GM21717 (cell line): ENCODE results near the gene PPP1R2.
A peak's percentile ranks its signal among the peaks of the same experiment; 100 is the strongest.

ENCODE experiments used
- ATAC-seq: cut with Tn5 transposase; IDR thresholded peaks from one replicate; pipeline ENCODE4 v1.9.1; 2021; ENCODE audit warnings: mild to moderate bottlenecking, moderate library complexity; ENCODE audit not compliant: unreplicated experiment

The PPP1R2 gene

GRCh38 chr3:195568630-195569029 is 25.5 kb upstream of the PPP1R2 start:
- ATAC-seq = no peak

- ATAC-seq = no peak
Observed at GRCh38 chr3:195566797-195567196, 23.7 kb upstream of the PPP1R2 start.

- ATAC-seq = no peak
Observed at GRCh38 chr3:195565716-195566115, 22.6 kb upstream of the PPP1R2 start.

- no peak for ATAC-seq
Observed at GRCh38 chr3:195563317-195563716, 20.2 kb upstream of the PPP1R2 start.

- ATAC-seq = no peak
Observed at GRCh38 chr3:195559723-195560409, 16.7 kb upstream of the PPP1R2 start.

GRCh38 chr3:195558602-195559001 is 15.5 kb upstream of the PPP1R2 start:
- ATAC-seq = no peak

- ATAC-seq = no peak
Observed at GRCh38 chr3:195557322-195557721, 14.2 kb upstream of the PPP1R2 start.

- ATAC-seq = no peak
Observed at GRCh38 chr3:195556390-195556789, 13.3 kb upstream of the PPP1R2 start.

GRCh38 chr3:195555110-195555509 is 12.0 kb upstream of the PPP1R2 start:
- ATAC-seq = no peak

GRCh38 chr3:195554458-195554857 is 11.3 kb upstream of the PPP1R2 start:
- no peak for ATAC-seq

GRCh38 chr3:195553268-195553667 is 10.1 kb upstream of the PPP1R2 start:
- no peak for ATAC-seq

GRCh38 chr3:195551381-195551978 is 8.4 kb upstream of the PPP1R2 start:
- ATAC-seq = no peak

GRCh38 chr3:195550723-195551122 is 7.6 kb upstream of the PPP1R2 start:
- no peak for ATAC-seq

- peak; percentile 53 for ATAC-seq
Observed at GRCh38 chr3:195549931-195550519, 6.9 kb upstream of the PPP1R2 start.

- no peak for ATAC-seq
Observed at GRCh38 chr3:195548987-195549386, 5.9 kb upstream of the PPP1R2 start.

GRCh38 chr3:195548501-195548900 is 5.4 kb upstream of the PPP1R2 start:
- no peak for ATAC-seq

GRCh38 chr3:195548006-195548405 is 4.9 kb upstream of the PPP1R2 start:
- no peak for ATAC-seq

- ATAC-seq = no peak
Observed at GRCh38 chr3:195546130-195546560, 3.0 kb upstream of the PPP1R2 start.

- no peak for ATAC-seq
Observed at GRCh38 chr3:195544634-195545033, 1.5 kb upstream of the PPP1R2 start.

GRCh38 chr3:195544230-195544536 is 1.1 kb upstream of the PPP1R2 start:
- ATAC-seq = no peak

- ATAC-seq = peak; percentile 2
Observed at GRCh38 chr3:195543500-195544229, 540 bp upstream of the PPP1R2 start.

- no peak for ATAC-seq
Observed at GRCh38 chr3:195542316-195542697, 818 bp downstream of the PPP1R2 start.
